ENCODE results near the gene APOE. TPM values are rescaled to one million over a fixed set of nuclear protein-coding genes. Genes with fewer than 3 reads are reported as not detected.

Gene APOE
- total and polyA plus RNA-seq, 2 experiments from 2014 or later: 1,133 to 1,438 TPM

DNA sequence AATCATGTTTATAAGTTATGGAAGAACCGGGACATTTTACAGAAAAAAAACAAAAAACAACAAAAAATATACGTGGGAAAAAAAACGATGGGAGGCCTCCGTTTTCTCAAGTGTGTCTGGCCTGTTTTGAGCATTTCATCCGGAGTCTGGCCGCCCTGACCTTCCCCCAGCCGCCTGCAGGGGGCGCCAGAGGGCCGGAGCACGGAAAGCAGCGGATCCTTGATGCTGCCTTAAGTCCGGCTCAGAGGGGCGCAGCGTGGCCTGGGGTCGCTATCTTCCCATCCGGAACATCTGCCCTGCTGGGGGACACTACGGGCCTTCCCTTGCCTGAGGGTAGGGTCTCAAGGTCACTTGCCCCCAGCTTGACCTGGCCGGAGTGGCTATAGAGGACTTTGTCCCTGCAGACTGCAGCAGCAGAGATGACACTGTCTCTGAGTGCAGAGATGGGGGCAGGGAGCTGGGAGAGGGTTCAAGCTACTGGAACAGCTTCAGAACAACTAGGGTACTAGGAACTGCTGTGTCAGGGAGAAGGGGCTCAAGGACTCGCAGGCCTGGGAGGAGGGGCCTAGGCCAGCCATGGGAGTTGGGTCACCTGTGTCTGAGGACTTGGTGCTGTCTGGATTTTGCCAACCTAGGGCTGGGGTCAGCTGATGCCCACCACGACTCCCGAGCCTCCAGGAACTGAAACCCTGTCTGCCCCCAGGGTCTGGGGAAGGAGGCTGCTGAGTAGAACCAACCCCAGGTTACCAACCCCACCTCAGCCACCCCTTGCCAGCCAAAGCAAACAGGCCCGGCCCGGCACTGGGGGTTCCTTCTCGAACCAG, 1.8 kb upstream of the APOE start:
- H3K4me3 Mint-ChIP-seq: no peak overlapping the region; the same call in 2 of the 3 replicates
- Histone ChIP-seq H3K36me3 (ENCODE audit: insufficient read depth) (peaks cover 34% of the 10 kb centered on the region), H4K20me1 (replicated peaks; ENCODE audit: insufficient read depth) (no peaks in the 10 kb centered on the region; the same call in 1 of the 2 replicates)

More for the DNA sequence above, 1.8 kb upstream of the APOE start:
- Histone ChIP-seq H3K4me3 (no peak overlapping the region), H2AFZ (no peak overlapping the region), H3K9me2 (ENCODE audit: insufficient read depth) (no peaks in the 10 kb centered on the region), H3K4me2 (no peak overlapping the region; the same call in 1 of the 2 replicates), H3F3A (replicated peaks; ENCODE audit: low read depth) (peaks cover 60% of the 10 kb centered on the region), H3K27me3 (ENCODE audit: insufficient read depth) (no peaks in the 10 kb centered on the region), H3K4me1 (ENCODE audit: insufficient read depth) (peaks cover 17% of the 10 kb centered on the region), H3K79me2 (replicated peaks; ENCODE audit: insufficient read depth) (peaks cover 20% of the 10 kb centered on the region), H3K27ac (ENCODE audit: low read depth) (peak overlapping the region; percentile 84; the same call in 1 of the 2 replicates)
- peak; percentile 80 for DNase-seq (ENCODE audit: low spot score)
- Mint-ChIP-seq H3K27me3 (ENCODE audit: insufficient read depth, low read depth, poor library complexity) (peaks cover 34% of the 10 kb centered on the region), H3K9me3 (peaks cover 2% of the 10 kb centered on the region; the same call in 1 of the 3 replicates), H3K4me1 (peaks cover 17% of the 10 kb centered on the region), H3K36me3 (ENCODE audit: low read depth) (peaks cover 68% of the 10 kb centered on the region), H3K27ac (no peak overlapping the region)
- TF ChIP-seq ZNF462 (CRISPR knock-in tag; IDR thresholded peaks at IDR 0.05) (no peak), NANOG (IDR thresholded peaks at IDR 0.05; ENCODE audit: borderline replicate concordance) (no peak), STAT1 (IDR thresholded peaks at IDR 0.05; ENCODE audit: unreplicated experiment) (no peak), JUNB (IDR thresholded peaks at IDR 0.05; ENCODE audit: unreplicated experiment) (no peak), ETS1 (IDR thresholded peaks at IDR 0.05) (no peak), EZH2 (IDR thresholded peaks at IDR 0.05; ENCODE audit: low read depth, unreplicated experiment) (no peak), CREB1 (CRISPR knock-in tag; IDR thresholded peaks at IDR 0.05; ENCODE audit: low read depth) (0 out of 2 replicates have a peak, but pooled peaks have one; percentile 4), CTCF (conservative IDR thresholded peaks at IDR 0.05; ENCODE audit: low read depth in 2 of 2) (peak; percentile 94 to 99), ZNF331 (CRISPR knock-in tag; IDR thresholded peaks at IDR 0.05; ENCODE audit: low read depth) (no peak), ZNF114 (CRISPR knock-in tag; IDR thresholded peaks at IDR 0.05) (no peak)
- peak; percentile 17 for ATAC-seq

Data from GM23338 (cell line).